ES-I3 (cell line): Measurements from ENCODE around the gene ZNF516.

Experiments
- H3K36me3 ChIP-seq: 2 replicates; pipeline ENCODE4 v1.6.1; 2013; ENCODE audit warnings: mild to moderate bottlenecking, low read length, control low read depth, moderate library complexity; ENCODE audit not compliant: insufficient read depth
- H3K4me1 ChIP-seq: 2 replicates; pipeline ENCODE4 v1.6.1; 2013; ENCODE audit warnings: mild to moderate bottlenecking, control low read depth, low read length; ENCODE audit not compliant: insufficient read depth
- H3K9ac ChIP-seq: 2 replicates; pipeline ENCODE4 v1.6.1; 2013; ENCODE audit warnings: low read depth, mild to moderate bottlenecking, low read length, moderate library complexity
- H3K9me3 ChIP-seq: 2 replicates; pipeline ENCODE4 v1.6.1; 2013; ENCODE audit warnings: mild to moderate bottlenecking, low read length, moderate library complexity; ENCODE audit not compliant: control insufficient read depth, insufficient read depth

Gene ZNF516

DNA sequence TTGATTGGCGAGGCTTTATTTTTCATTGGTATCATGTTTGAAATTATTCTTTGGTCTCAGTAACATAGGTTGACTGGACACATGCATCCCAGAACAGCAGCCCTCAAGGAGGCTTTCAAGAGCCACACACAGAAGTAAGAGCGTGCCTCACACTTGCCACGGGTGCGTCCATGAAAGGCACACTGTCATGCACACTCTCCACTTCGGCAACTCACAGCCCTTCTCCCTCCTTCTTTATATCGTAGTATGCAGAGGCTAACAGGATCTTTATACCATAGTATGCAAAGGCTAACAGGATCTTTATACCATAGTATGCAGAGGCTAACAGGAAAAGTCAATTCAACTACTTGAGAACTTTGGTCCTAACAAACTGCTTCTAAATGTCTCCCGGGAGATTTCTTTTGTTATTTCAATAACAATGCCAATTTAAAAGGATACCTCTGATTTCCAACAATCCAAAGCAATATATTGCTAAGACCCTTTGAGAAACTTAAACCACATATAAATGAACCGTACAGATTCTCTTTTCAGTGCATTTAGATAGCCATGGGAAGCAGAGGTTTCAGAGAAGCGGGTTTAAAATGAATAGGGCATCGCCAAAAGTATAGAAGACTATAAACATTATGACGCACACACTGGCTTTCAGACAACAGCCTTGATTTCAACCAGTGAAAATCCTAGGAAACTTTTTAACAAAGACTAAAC, 26.5 kb upstream of the ZNF516 start:
- Histone ChIP-seq H3K36me3 (no peaks in the 10 kb centered on the region), H3K4me1 (peaks cover 15% of the 10 kb centered on the region), H3K9ac (peak overlapping the region; percentile 41), H3K9me3 (no peaks in the 10 kb centered on the region)

DNA sequence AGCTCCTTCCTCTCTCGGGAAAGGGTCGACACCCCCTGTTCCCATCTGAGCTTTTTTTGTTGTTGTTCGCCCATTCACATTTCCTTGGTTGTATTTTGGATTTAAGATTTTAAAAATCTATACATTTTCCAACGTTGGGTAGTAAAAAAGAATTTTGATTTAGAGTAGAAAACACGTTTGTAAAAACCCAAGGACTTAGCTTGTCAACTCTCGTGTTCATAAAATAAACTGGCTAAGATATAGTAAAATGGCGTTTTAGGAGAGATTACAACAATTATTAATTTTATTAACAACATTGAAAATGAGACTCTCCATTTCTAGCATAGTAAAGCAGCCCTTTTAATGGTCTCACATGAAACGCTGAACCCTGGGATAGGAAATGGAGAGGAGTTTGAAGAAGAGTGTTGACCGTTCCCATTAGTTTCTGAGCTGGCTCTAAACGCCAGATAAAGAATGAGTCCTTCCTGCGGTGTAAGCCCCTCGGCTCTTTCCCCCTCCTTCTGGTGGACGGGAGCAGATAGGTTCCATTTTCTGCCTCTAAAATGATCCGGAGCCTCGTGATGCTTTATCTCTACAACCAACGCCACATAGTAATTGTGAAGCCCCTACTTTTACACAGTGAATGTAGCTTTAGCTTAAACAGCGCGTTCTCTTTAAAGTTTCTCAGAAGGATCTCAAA, 24.0 kb upstream of the ZNF516 start:
- H3K9ac ChIP-seq: peak overlapping the region; percentile 67
- H3K9me3 ChIP-seq: no peaks in the 10 kb centered on the region
- H3K4me1 ChIP-seq: peaks cover 15% of the 10 kb centered on the region

DNA sequence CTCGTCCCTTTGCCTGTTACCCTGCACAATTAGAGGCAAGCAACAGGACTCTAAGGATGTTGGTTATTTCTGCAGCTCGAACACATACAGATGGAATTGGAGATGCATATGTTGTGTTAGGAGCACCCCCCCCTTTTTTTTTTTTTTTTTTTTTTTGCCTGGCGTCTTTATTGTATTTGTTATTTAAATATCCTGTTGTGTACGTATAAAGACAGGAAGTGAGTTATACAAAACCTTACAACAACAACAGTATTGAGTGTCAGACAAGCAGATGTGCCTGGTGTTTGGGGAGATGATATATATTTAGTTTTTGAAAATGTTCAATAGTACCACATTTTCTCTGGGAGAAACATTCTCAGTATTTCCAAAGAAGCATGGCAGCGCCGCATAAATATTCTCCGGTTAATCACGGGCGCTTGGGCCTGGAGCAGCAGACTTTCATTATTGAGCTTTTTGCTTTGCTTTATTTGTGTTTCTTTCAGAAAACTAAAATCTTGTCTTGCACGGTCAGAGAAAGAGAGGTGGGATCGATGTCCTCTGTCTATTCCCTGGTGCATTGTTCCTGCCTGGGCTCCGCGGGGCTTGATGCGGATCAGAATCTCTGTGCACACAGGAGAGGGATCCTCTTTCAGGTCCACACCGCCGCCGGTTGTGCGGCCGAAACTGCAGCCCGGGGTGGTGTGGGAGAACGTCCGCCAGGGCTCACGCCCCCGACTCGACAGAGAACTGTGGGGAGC, 23.2 kb upstream of the ZNF516 start:
- no peaks in the 10 kb centered on the region for H3K36me3 ChIP-seq
- H3K9ac ChIP-seq: peak overlapping the region; percentile 67
- peaks cover 15% of the 10 kb centered on the region for H3K4me1 ChIP-seq
- no peaks in the 10 kb centered on the region for H3K9me3 ChIP-seq

More for the DNA sequence above, 24.0 kb upstream of the ZNF516 start:
- H3K36me3 ChIP-seq: no peaks in the 10 kb centered on the region

DNA sequence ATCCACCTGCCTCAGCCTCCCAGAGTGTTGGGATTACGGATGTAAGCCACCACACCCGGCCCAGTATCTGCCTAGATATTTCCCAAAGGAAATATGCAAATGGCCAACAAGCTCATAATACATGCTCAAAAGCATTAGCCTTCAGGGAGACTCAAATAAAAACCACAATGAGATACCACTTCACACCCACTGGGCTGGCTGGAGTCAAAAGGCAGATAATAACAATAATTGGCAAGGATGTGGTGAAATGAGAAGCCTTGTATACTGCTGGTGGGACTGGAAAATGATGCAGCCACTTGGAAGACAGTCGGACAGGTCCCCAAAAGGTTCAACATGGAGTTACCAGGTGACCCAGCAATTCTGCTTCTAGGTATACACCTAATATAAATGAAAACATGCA, 20.5 kb upstream of the ZNF516 start:
- H3K9ac ChIP-seq: no peak overlapping the region
- no peaks in the 10 kb centered on the region for H3K9me3 ChIP-seq
- H3K4me1 ChIP-seq: peaks cover 5% of the 10 kb centered on the region; the same call in 1 of the 2 replicates
- H3K36me3 ChIP-seq: no peaks in the 10 kb centered on the region

DNA sequence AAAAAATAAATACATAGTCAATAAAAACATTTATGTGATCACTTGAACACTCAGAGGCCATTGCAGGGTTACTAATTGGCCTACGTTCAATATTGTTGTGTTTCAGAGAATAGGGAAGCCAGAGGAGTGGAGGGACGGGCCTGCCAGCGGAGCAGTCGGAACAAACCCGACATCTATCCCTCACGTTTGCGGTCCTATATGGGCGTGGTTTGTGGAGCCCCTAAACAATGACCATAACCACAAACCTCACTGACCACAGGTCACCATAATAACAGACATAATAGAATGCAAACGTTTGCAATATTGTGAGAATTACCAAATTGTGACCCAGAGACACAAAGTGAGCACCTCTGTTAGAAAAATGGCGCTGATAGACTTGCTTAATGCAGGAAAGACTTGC, 19.5 kb upstream of the ZNF516 start:
- Histone ChIP-seq H3K4me1 (no peaks in the 10 kb centered on the region), H3K9me3 (no peaks in the 10 kb centered on the region), H3K36me3 (no peaks in the 10 kb centered on the region), H3K9ac (no peak overlapping the region)

DNA sequence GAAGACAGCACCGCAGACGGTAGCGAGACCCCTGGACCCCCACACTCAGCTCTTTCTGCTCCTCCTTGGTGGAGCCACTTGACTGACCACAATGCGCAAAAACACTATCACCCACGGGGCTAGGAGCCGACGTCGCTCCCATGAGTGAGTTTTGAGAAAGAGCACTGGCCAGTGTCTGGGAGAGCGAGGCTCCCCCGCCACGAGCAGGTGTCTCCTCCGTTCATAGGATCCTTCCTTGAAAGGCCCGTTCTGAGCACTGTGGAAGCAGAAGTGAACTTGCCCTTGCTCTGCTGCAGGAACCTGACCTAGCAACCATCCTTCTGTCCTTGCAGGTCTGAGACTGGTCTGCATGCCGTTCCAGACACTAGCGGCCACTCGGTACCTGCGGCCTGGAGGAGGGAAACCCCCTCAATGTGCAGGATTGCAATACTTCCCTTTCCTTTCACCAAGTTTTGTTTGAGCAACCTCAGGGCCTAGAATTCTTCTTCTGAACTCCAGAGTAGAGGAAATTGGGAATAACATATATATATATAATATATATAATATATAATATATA, 12.9 kb upstream of the ZNF516 start:
- Histone ChIP-seq H3K9ac (no peak overlapping the region), H3K9me3 (no peaks in the 10 kb centered on the region), H3K36me3 (no peaks in the 10 kb centered on the region), H3K4me1 (peaks cover 9% of the 10 kb centered on the region; the same call in 1 of the 2 replicates)

DNA sequence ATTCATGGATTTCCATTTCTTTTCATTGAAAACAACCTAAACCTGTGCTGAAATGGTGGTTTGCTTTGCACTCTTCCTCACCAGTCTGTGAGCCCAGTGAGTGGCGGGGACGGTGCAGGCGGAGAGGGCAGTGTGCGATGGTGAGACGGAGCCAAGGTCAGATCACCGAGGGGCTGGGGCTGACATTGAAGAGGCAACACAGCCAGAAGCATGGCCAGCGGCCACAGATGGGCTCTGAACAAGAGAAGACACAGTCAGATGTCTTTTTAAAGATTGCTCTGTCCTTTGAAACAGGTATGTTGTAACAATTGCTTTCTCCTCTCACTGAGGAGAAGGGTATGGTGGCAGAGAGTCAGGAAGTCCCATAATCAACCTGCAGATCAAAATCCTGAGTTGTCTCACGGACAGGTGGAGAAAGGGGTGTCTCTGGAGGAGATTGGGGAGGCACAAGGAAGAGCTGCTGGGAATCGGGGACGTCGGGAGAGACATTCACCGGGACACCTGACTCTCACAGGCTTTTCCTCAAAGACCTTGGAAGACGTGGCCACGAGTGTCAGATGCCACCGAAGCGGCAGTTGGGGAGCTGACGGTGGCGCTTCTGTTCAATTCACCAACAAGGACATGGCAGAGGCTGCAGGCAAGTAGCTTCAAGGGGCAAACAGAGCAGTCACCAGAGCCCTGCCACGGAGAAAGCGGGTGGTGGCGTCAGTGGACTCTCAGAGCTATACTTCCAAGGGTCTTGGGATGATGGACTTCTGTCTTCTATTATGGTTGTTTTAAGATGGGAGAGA, 12.1 kb upstream of the ZNF516 start:
- Histone ChIP-seq H3K4me1 (peaks cover 9% of the 10 kb centered on the region; the same call in 1 of the 2 replicates), H3K36me3 (no peaks in the 10 kb centered on the region), H3K9ac (no peak overlapping the region), H3K9me3 (no peaks in the 10 kb centered on the region)

DNA sequence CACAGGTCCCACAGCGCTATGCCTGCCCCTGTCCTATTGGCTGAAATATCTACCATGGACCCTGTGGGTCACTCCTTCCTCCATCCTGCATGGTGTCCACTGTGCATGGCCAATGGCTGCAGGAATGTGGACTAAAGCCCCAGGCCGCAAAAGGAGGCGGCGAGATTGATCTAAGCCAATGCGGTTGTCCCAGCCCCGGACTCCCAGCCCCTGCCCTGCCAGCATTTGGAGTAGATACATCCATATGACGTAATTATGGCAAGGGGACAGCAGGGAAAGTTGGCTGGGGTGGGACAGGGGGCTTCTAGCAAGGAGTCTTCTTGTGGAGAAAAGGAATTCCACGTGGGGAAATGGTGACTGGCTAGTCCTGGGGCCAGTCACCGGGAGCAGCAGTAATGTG, 11.4 kb upstream of the ZNF516 start:
- H3K4me1 ChIP-seq: peaks cover 9% of the 10 kb centered on the region; the same call in 1 of the 2 replicates
- H3K9ac ChIP-seq: no peak overlapping the region
- H3K9me3 ChIP-seq: no peaks in the 10 kb centered on the region
- no peaks in the 10 kb centered on the region for H3K36me3 ChIP-seq

DNA sequence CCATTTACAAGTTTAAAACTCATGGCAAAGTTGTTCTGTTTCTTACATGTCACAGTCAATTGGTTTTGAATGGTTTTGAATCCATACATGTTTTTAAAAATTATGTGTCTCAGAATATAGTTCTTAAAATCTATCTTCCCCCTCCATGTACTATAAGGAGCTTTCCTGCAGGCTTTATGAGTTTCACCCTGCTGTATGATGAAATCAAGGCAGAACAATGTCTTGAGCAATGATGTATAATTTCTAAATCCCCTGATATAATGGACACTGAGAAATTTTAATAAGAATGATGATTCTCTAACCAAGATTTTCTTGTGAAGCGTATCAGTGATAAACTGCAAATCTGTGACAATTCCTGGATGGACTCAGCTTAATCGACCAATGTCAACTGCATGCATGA, 10.6 kb upstream of the ZNF516 start:
- Histone ChIP-seq H3K9ac (no peak overlapping the region), H3K9me3 (no peaks in the 10 kb centered on the region), H3K4me1 (peaks cover 9% of the 10 kb centered on the region; the same call in 1 of the 2 replicates), H3K36me3 (no peaks in the 10 kb centered on the region)

DNA sequence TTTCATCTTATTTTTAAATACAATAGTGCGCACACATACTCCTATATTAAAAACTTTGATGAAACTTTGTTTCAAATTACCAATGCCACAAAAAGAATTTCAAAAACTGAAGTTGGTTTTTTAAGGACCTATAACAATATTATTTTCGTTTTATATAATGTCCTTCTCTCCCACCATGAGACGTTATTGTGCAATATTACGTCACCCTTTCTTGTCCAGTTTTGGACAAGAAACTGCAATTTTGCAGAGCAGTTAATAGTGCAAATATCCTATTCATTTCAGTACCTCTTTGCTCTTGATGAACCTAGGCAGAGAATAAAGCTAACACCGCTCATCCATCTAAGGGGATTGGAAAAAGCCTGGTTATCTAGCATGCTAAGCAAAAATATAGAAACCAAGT, 9.7 kb upstream of the ZNF516 start:
- no peak overlapping the region for H3K9ac ChIP-seq
- H3K36me3 ChIP-seq: no peaks in the 10 kb centered on the region
- no peaks in the 10 kb centered on the region for H3K9me3 ChIP-seq
- peaks cover 9% of the 10 kb centered on the region; the same call in 1 of the 2 replicates for H3K4me1 ChIP-seq

DNA sequence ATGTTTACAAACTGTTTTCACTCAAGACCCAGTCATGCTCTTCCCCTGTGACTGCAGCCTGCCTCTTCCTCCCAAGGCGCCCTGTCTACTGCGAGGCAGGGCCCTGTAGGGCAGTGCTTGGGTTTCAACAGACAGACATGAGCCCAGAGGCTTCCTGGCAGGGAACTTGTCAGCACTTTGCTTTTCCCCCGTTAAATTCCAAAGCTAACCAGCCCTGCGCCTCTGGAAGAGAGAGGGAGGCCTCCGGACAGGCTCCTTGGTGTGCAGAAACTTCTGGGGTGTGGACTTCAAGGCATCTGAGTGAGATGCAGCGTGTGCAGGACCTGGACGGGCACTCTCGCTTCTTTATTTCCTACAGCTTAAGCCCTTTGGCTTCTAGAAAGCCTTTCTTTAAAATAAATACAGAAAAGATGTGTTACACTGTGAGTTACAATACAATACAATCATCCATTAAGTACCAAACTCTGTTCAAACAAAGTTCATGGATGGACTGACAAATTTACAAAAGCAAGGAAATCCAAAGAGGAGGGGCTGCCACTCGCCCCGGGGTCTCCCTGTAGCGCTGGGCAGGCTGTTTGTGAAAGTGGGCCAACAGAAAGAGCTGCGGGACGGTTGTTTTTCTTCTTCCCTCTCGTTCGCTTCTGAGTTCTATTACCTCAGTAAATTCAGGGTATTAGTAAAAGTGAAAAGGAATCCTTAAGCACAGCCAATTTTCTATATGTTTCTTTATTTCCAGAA, 8.8 kb upstream of the ZNF516 start:
- Histone ChIP-seq H3K4me1 (peaks cover 9% of the 10 kb centered on the region; the same call in 1 of the 2 replicates), H3K9ac (peak overlapping the region; percentile 34), H3K9me3 (no peaks in the 10 kb centered on the region), H3K36me3 (no peaks in the 10 kb centered on the region)

DNA sequence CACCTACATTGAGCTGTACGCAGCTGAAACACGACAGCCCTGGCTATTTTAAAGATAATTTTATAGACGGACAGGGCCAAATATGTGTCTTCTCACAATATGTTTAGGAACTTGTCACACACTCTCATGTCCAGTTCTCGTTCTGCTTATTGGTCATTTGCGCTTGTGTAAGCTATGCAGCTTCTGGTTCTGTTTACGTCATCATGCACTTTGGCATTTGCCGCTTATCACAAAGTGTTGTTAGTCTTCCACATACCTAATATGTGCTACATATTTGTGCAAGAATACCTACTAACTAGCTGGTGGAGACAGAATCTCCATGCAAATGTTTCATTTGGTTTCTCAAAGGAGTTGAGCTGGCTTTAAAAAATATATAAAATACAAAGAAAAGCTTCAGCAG, 7.5 kb upstream of the ZNF516 start:
- peaks cover 9% of the 10 kb centered on the region; the same call in 1 of the 2 replicates for H3K4me1 ChIP-seq
- no peaks in the 10 kb centered on the region for H3K36me3 ChIP-seq
- H3K9me3 ChIP-seq: no peaks in the 10 kb centered on the region
- H3K9ac ChIP-seq: no peak overlapping the region

DNA sequence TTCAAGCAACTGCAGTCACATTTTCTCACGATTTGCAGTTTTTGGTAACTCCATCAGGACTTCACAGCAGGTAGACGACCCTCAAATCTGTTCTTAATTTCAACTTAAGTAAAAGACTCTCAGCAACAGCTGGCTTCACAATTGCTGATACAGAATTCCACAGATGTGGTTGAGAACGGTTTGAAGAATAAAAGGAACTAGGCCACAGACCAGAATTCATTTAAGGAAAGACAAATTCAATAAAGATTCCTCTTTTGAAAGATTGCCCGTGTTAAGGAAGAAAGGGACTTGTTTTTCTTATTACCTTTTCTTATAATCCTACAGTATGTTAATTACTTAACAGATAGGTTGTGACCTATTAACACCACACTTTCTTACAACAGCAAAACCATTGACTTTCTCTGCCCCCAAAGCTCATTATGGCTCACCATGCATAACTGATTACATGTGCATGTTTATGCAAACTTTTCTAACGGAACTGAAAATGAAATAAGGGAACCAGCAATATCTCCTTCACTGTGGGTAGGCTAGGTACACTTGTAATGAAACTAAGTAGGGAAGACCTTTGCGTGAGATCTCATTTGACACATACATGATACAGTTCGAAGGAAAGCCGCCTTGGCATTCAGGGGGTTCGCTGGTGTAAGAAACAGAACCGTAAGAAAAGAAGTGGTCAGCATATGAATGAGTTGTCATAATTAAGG, 4.7 kb upstream of the ZNF516 start:
- peaks cover 16% of the 10 kb centered on the region for H3K4me1 ChIP-seq
- no peaks in the 10 kb centered on the region for H3K36me3 ChIP-seq
- no peak overlapping the region for H3K9ac ChIP-seq

More for the DNA sequence above, 4.7 kb upstream of the ZNF516 start:
- H3K9me3 ChIP-seq: no peaks in the 10 kb centered on the region
